Stimulated activated CD4-positive, alpha-beta T cell treated with anti-CD3 and anti-CD28 coated beads, Interleukin-12 subunit alpha, Interleukin-12 subunit beta, amount 100 ng/mL, for 4 hours (primary cell): ENCODE results near the gene CMTM4.
"Not testable (repeated sequence)": the region's sequence is repeated elsewhere in the genome, so short reads cannot be mapped to it uniquely, and the experiment has no call there.

Experiments
- DNase-seq: peaks from one replicate; pipeline ENCODE4 v3.0.0-alpha.2; 2020

The CMTM4 gene

GRCh38 chr16:66668777-66669444 lies 27.6 kb downstream of the CMTM4 start:
- no peak for DNase-seq

GRCh38 chr16:66667944-66668343 lies 28.6 kb downstream of the CMTM4 start:
- no peak for DNase-seq

- DNase-seq = no peak
Observed at GRCh38 chr16:66662445-66663194, 33.9 kb downstream of the CMTM4 start.

- not testable (repeated sequence) for DNase-seq
Observed at GRCh38 chr16:66661671-66662346, 34.7 kb downstream of the CMTM4 start.

- no peak for DNase-seq
Observed at GRCh38 chr16:66661210-66661560, 35.4 kb downstream of the CMTM4 start.

- DNase-seq = no peak
Observed at GRCh38 chr16:66660422-66661209, 35.9 kb downstream of the CMTM4 start.

- no peak for DNase-seq
Observed at GRCh38 chr16:66658860-66659190, 37.7 kb downstream of the CMTM4 start.

GRCh38 chr16:66658143-66658859 lies 38.2 kb downstream of the CMTM4 start:
- DNase-seq = no peak

GRCh38 chr16:66656547-66656946 lies 40.0 kb downstream of the CMTM4 start:
- DNase-seq = no peak

- no peak for DNase-seq
Observed at GRCh38 chr16:66653581-66654350, 42.8 kb downstream of the CMTM4 start.

GRCh38 chr16:66652661-66653360 lies 43.7 kb downstream of the CMTM4 start:
- no peak for DNase-seq

GRCh38 chr16:66651965-66652364 lies 44.6 kb downstream of the CMTM4 start:
- DNase-seq = no peak

- DNase-seq = no peak
Observed at GRCh38 chr16:66651474-66651765, 45.1 kb downstream of the CMTM4 start.

GRCh38 chr16:66650707-66651473 lies 45.7 kb downstream of the CMTM4 start:
- peak; percentile 68 for DNase-seq

- DNase-seq = no peak
Observed at GRCh38 chr16:66649636-66650205, 46.8 kb downstream of the CMTM4 start.

GRCh38 chr16:66649167-66649566 lies 47.4 kb downstream of the CMTM4 start:
- no peak for DNase-seq

GRCh38 chr16:66647866-66648265 lies 48.7 kb downstream of the CMTM4 start:
- DNase-seq = no peak

GRCh38 chr16:66641387-66641786 lies 55.2 kb downstream of the CMTM4 start:
- DNase-seq = no peak

- no peak for DNase-seq
Observed at GRCh38 chr16:66640724-66641314, 55.7 kb downstream of the CMTM4 start.
